Calu3 (cell line): Measurements from ENCODE around the gene TBC1D10A. TPM values are rescaled to one million over a fixed set of nuclear protein-coding genes. Genes with fewer than 3 reads are reported as not detected.

Source experiments
- BruUV-seq: library from RNA; stranded (reverse); fragments of 400-500 nt; replicated peaks from 2 replicates; lab custom pipeline; 2021; lab: Mats Ljungman, UMichigan
- CTCF ChIA-PET: fragments of 300-600 bp; sonication (Branson Sonifier 250); formaldehyde crosslinking; loops from one replicate; lab custom pipeline; 2022; ENCODE audit warnings: antibody characterized with exemption; lab: Charles Lee
- DNase-seq: peaks from one replicate; pipeline ENCODE4 v3.0.0; 2022
- H3K27ac Mint-ChIP-seq: one replicate; pipeline ENCODE4 v1.8.0; 2022; ENCODE audit warnings: mixed read lengths; ENCODE audit not compliant: unreplicated experiment
- H3K27me3 Mint-ChIP-seq: one replicate; pipeline ENCODE4 v1.8.0; 2022; ENCODE audit warnings: mixed read lengths; ENCODE audit not compliant: unreplicated experiment
- H3K36me3 Mint-ChIP-seq: one replicate; pipeline ENCODE4 v1.8.0; 2022; ENCODE audit warnings: mild to moderate bottlenecking, moderate library complexity, mixed read lengths; ENCODE audit not compliant: insufficient read depth, unreplicated experiment
- H3K4me1 Mint-ChIP-seq: one replicate; pipeline ENCODE4 v1.8.0; 2022; ENCODE audit warnings: mild to moderate bottlenecking, low read depth, mixed read lengths; ENCODE audit not compliant: unreplicated experiment
- H3K4me3 Mint-ChIP-seq: one replicate; pipeline ENCODE4 v1.8.0; 2022; ENCODE audit warnings: mild to moderate bottlenecking, low read depth, moderate library complexity, mixed read lengths; ENCODE audit not compliant: unreplicated experiment
- H3K9me3 Mint-ChIP-seq: one replicate; pipeline ENCODE4 v1.8.0; 2022; ENCODE audit warnings: low read depth, mixed read lengths; ENCODE audit not compliant: unreplicated experiment
- intact Hi-C: fragments of 100-400 bp; cut with micrococcal nuclease; formaldehyde crosslinking; loops from one replicate; pipeline ENCODE4 v1.10.0; 2022; ENCODE audit not compliant: unreplicated experiment
- total RNA-seq: library from RNA; stranded (reverse); gene quantifications from 2 replicates; pipeline ENCODE4 v1.2.3, GENCODE V29; 2022
- TF ChIP-seq, protein P1 (sequence below): fragments of 200-600 bp; IDR thresholded peaks from one replicate; pipeline ENCODE4 v1.8.0; 2022; ENCODE audit warnings: antibody characterized with exemption; ENCODE audit not compliant: unreplicated experiment

The TBC1D10A gene
- total RNA-seq, 1 experiment from 2014 or later: 24.5 TPM

GRCh38 chr22:30297276-30297990 lies 29.3 kb downstream of the TBC1D10A start:
- H3K9me3 Mint-ChIP-seq: no peaks in the 10 kb centered on the region
- DNase-seq: no peak
- BruUV-seq: no TSS peak
- H3K27ac Mint-ChIP-seq: peak overlapping the region; percentile 39
- no peaks in the 10 kb centered on the region for H3K27me3 Mint-ChIP-seq
- peaks cover 58% of the 10 kb centered on the region for H3K36me3 Mint-ChIP-seq
- peaks cover 37% of the 10 kb centered on the region for H3K4me1 Mint-ChIP-seq
- TF ChIP-seq, protein P1, sequence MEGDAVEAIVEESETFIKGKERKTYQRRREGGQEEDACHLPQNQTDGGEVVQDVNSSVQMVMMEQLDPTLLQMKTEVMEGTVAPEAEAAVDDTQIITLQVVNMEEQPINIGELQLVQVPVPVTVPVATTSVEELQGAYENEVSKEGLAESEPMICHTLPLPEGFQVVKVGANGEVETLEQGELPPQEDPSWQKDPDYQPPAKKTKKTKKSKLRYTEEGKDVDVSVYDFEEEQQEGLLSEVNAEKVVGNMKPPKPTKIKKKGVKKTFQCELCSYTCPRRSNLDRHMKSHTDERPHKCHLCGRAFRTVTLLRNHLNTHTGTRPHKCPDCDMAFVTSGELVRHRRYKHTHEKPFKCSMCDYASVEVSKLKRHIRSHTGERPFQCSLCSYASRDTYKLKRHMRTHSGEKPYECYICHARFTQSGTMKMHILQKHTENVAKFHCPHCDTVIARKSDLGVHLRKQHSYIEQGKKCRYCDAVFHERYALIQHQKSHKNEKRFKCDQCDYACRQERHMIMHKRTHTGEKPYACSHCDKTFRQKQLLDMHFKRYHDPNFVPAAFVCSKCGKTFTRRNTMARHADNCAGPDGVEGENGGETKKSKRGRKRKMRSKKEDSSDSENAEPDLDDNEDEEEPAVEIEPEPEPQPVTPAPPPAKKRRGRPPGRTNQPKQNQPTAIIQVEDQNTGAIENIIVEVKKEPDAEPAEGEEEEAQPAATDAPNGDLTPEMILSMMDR: no peak
- CTCF ChIA-PET: interaction anchor here (1.0 to 2.3 kb wide), 7 partner anchors 8 to 147 kb away, joined by 3 to 45 read pairs (median 6); partner anchors contain the start of genes CASTOR1, RNF215 and TBC1D10A
- intact Hi-C loops: no loop called here
- no peak overlapping the region for H3K4me3 Mint-ChIP-seq

DNA sequence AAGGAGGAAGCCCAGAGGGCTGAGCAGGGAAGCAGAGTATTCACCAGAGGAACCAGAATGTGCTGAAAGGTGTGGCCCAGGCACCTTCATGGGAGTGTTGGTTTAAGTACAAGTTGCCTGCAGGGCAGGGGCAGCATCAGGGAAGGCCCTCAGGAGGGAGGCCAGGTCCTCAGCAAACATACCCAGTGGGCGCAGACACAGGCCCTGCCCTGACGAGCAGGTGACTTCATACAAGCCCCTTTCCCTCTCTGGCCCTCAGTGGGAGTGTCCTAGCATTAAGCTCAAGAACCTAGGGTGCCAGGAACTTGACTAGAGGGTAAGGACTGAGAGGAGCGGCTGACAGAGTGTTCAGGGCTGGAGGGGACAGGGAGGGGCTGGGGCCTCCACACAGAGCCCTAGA lies 29.9 kb downstream of the TBC1D10A start:
- no peak overlapping the region for H3K4me3 Mint-ChIP-seq
- CTCF ChIA-PET: no interaction called here
- intact Hi-C loops: no loop called here

DNA sequence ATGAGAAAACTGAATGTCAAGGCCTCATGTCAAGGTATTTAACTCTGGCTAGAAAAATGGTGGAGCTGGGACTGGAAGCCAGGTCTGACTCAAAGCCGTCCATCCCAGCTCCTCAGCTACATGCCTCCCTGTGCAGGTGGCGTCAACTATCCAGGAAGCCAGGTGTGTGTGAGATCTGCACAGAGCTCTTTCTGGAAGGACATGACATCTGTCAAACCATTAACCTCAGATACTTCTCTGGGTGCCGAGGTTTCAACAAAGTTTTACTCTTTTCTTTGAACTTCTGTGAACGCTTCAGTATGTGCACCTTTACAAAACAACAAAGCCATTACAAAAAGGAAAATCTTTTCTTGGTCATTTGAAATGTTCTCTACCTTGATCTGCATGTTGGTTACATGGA lies 30.4 kb downstream of the TBC1D10A start:
- Mint-ChIP-seq H3K27me3 (no peaks in the 10 kb centered on the region), H3K27ac (no peak overlapping the region), H3K4me3 (no peak overlapping the region), H3K4me1 (peaks cover 26% of the 10 kb centered on the region), H3K36me3 (peaks cover 59% of the 10 kb centered on the region), H3K9me3 (no peaks in the 10 kb centered on the region)
- CTCF ChIA-PET: interaction anchor here (0.5 kb wide), 1 partner anchor 481 kb away, joined by 3 read pairs; no protein-coding TSS in a partner anchor
- intact Hi-C loops: no loop called here
- BruUV-seq: no TSS peak
- no peak for DNase-seq
- TF ChIP-seq, protein P1: no peak

More for the DNA sequence above, 29.9 kb downstream of the TBC1D10A start:
- TF ChIP-seq, protein P1: no peak
- Mint-ChIP-seq H3K36me3 (peaks cover 56% of the 10 kb centered on the region), H3K4me1 (peaks cover 31% of the 10 kb centered on the region), H3K27ac (peak overlapping the region; percentile 39), H3K27me3 (no peaks in the 10 kb centered on the region), H3K9me3 (no peaks in the 10 kb centered on the region)
- no TSS peak for BruUV-seq
- no peak for DNase-seq

DNA sequence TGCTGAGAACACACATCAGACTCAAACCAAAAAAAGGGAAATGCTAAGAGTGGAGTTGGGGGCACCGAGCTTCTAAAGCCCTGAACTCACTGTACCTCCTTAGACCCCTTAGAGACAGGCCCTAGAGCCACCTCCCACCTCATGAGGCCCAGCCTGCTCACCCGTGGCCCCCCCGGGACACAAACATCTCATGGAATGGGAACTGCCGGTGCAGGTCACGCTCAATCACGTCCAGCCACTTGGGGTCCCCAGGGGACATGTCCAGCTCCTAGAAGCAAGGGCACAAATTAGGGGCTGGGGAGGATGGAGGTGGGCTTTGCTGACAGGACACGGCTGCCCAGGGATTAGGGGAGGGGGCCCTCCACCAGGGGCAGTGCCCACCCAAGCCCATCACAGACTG lies 31.2 kb downstream of the TBC1D10A start:
- H3K27me3 Mint-ChIP-seq: no peaks in the 10 kb centered on the region
- DNase-seq: no peak
- H3K27ac Mint-ChIP-seq: no peak overlapping the region
- no TSS peak for BruUV-seq
- H3K4me3 Mint-ChIP-seq: no peak overlapping the region
- no peaks in the 10 kb centered on the region for H3K9me3 Mint-ChIP-seq
- CTCF ChIA-PET: interaction anchor here (0.5 kb wide), 1 partner anchor 482 kb away, joined by 3 read pairs; no protein-coding TSS in a partner anchor
- TF ChIP-seq, protein P1: no peak
- H3K36me3 Mint-ChIP-seq: peaks cover 52% of the 10 kb centered on the region
- peaks cover 22% of the 10 kb centered on the region for H3K4me1 Mint-ChIP-seq
- intact Hi-C loops: no loop called here
